Stomach (tissue), 4 donors: ENCODE measurements around the gene DISC1.

ENCODE experiments used
- POLR2A ChIP-seq, 4 donors: fragments of 450-650 bp; IDR thresholded peaks; one replicate each; pipeline ENCODE4 v1.6.1; 2016; ENCODE audit warnings: antibody characterized with exemption in 4 of 4, control low read depth in 2 of 4, mild to moderate bottlenecking in 1 of 4, moderate library complexity in 1 of 4
- POLR2AphosphoS5 ChIP-seq, 3 donors: sonication (generic); formaldehyde crosslinking; IDR thresholded peaks; one replicate each; pipeline ENCODE4 v1.6.1; 2016; ENCODE audit warnings: antibody characterized with exemption in 3 of 3
- TF ChIP-seq, protein P1 (sequence below), 7 experiments: fragments of 450-650 bp in 4 of 7; fragments of 200-600 bp in 3 of 7; sonication (generic) in 3 of 7; IDR thresholded peaks; one replicate each; pipeline ENCODE4 v1.5.1; 2016 to 2019; ENCODE audit warnings: antibody characterized with exemption in 7 of 7, control low read depth in 2 of 7, mild to moderate bottlenecking in 1 of 7

DNA sequence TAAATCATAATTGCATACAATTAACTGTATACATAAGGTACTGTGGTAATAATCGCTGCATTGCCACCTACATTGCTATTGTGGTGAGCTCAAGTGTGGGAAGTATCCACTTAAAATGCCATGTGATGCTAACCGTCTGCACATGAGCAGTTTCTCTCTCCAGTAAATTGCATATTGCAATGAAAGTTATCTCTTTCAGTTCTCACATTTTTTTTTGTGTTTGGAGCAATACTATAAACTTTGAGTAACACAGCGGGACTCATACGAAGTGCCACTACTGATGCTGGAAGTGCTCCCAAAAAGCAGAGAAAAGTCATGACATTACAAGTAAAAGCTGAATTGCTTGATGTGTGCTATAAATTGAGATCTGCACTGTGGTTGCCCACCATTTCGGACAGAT is 38.5 kb downstream of the DISC1 start:
- TF ChIP-seq, protein P1, sequence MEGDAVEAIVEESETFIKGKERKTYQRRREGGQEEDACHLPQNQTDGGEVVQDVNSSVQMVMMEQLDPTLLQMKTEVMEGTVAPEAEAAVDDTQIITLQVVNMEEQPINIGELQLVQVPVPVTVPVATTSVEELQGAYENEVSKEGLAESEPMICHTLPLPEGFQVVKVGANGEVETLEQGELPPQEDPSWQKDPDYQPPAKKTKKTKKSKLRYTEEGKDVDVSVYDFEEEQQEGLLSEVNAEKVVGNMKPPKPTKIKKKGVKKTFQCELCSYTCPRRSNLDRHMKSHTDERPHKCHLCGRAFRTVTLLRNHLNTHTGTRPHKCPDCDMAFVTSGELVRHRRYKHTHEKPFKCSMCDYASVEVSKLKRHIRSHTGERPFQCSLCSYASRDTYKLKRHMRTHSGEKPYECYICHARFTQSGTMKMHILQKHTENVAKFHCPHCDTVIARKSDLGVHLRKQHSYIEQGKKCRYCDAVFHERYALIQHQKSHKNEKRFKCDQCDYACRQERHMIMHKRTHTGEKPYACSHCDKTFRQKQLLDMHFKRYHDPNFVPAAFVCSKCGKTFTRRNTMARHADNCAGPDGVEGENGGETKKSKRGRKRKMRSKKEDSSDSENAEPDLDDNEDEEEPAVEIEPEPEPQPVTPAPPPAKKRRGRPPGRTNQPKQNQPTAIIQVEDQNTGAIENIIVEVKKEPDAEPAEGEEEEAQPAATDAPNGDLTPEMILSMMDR (IDR thresholded peaks at IDR 0.05) = no peak
- TF ChIP-seq POLR2AphosphoS5 (IDR thresholded peaks at IDR 0.05) (no peak), POLR2A (IDR thresholded peaks at IDR 0.05) (no peak)
